Measurements from ENCODE around the gene CLSTN3.
A peak's percentile ranks its signal among the peaks of the same experiment; 100 is the strongest.

CLSTN3 gene

GRCh38 chr12:7107636-7108002 lies 22.6 kb upstream of the CLSTN3 start:
- Histone ChIP-seq H3K27ac (ENCODE audit: low read length) (no peak overlapping the region), H3K36me3 (ENCODE audit: control insufficient read depth, low read depth, low read length) (no peaks in the 10 kb centered on the region), H3K4me1 (ENCODE audit: control insufficient read depth, low read depth, low read length) (no peaks in the 10 kb centered on the region), H3K9ac (ENCODE audit: low read length) (peak overlapping the region; percentile 80), H3K4me3 (ENCODE audit: low read length) (peak overlapping the region; percentile 91), H3K9me3 (ENCODE audit: control insufficient read depth, low read depth, low read length) (no peaks in the 10 kb centered on the region), H3K27me3 (ENCODE audit: control insufficient read depth, insufficient read depth, low read length) (no peaks in the 10 kb centered on the region)

DNA sequence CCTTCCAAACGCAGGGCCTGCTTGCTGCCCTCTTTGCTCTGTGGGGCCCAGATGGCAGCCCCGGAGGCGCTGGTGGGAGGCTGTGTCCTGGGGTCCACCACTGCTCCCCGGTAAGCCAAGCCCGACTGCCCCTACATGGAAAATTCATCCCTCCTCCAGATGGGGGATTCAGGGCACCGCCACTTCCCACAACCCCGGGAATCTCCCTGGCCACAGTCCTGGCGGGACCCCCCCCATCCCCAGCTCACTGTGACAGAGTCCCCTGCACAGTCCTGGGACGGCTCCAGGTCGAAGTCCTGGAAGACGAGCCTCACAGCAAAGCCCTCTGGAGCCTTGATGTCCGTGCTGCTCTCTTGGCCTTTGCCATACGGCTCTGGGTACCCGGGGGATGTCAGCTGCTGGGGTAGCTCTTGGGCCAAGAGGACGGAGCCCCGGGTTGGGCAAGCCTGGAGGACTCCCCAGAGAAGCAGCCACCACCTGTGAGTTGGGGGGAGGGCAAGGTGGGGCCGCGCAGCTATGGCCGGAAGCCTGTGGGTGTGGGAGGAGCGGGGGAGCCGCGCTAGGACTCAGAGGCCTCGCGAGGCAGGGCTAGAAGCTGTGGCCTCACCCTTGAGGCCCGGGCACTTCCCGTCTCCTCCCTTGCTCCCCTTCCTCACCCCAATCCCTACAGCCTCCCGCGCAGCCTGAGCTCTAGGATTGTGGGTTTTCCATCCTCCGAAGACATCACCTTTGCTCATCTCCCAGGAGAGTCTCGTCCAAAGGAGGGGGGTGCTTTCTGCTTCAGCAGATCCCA lies 22.0 kb upstream of the CLSTN3 start:
- H3K9ac ChIP-seq (ENCODE audit: low read length) = peak overlapping the region; percentile 80
- H3K4me3 ChIP-seq (ENCODE audit: low read length) = peak overlapping the region; percentile 91
- no peaks in the 10 kb centered on the region for H3K4me1 ChIP-seq (ENCODE audit: control insufficient read depth, low read depth, low read length)
- H3K9me3 ChIP-seq (ENCODE audit: control insufficient read depth, low read depth, low read length) = no peaks in the 10 kb centered on the region
- no peaks in the 10 kb centered on the region for H3K27me3 ChIP-seq (ENCODE audit: control insufficient read depth, insufficient read depth, low read length)
- H3K36me3 ChIP-seq (ENCODE audit: control insufficient read depth, low read depth, low read length) = no peaks in the 10 kb centered on the region
- peak overlapping the region; percentile 49 for H3K27ac ChIP-seq (ENCODE audit: low read length)

- Histone ChIP-seq H3K4me1 (ENCODE audit: control insufficient read depth, low read depth, low read length) (no peaks in the 10 kb centered on the region), H3K36me3 (ENCODE audit: control insufficient read depth, low read depth, low read length) (no peaks in the 10 kb centered on the region), H3K27ac (ENCODE audit: low read length) (peak within 1 kb of the TSS; percentile 49), H3K27me3 (ENCODE audit: control insufficient read depth, insufficient read depth, low read length) (no peaks in the 10 kb centered on the region), H3K9me3 (ENCODE audit: control insufficient read depth, low read depth, low read length) (no peaks in the 10 kb centered on the region), H3K4me3 (ENCODE audit: low read length) (peak within 1 kb of the TSS; percentile 91), H3K9ac (ENCODE audit: low read length) (peak within 1 kb of the TSS; percentile 80)
Observed at GRCh38 chr12:7108796-7109571, 21.2 kb upstream of the CLSTN3 start, which contains the start of gene C1RL. Gene C1RL (minus strand): TSS chr12:7109214. CDS start chr12:7109180, 34 bp downstream.

DNA sequence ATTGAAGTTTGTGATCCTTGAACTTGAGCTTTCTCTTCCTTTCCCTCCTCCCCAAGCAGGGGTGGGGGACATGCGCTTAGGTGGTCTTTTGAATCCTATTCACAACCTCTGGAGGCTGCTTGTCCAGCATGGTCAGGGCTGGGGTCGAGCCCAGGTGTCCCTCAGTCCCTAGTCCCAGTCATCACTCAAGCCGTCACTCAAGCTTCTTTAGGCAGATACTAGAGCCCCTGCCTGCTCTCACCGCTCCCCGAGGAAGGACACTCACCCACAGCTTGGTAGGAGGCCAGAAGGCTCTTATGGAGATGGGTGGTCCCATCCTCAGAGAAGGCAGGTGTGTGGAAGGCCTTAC lies 20.6 kb upstream of the CLSTN3 start:
- no peak overlapping the region for H3K27ac ChIP-seq (ENCODE audit: low read length)
- no peak overlapping the region for H3K4me3 ChIP-seq (ENCODE audit: low read length)
- H3K36me3 ChIP-seq (ENCODE audit: control insufficient read depth, low read depth, low read length) = no peaks in the 10 kb centered on the region
- no peaks in the 10 kb centered on the region for H3K4me1 ChIP-seq (ENCODE audit: control insufficient read depth, low read depth, low read length)
- H3K27me3 ChIP-seq (ENCODE audit: control insufficient read depth, insufficient read depth, low read length) = no peaks in the 10 kb centered on the region
- H3K9ac ChIP-seq (ENCODE audit: low read length) = peak overlapping the region; percentile 80
- no peaks in the 10 kb centered on the region for H3K9me3 ChIP-seq (ENCODE audit: control insufficient read depth, low read depth, low read length)

DNA sequence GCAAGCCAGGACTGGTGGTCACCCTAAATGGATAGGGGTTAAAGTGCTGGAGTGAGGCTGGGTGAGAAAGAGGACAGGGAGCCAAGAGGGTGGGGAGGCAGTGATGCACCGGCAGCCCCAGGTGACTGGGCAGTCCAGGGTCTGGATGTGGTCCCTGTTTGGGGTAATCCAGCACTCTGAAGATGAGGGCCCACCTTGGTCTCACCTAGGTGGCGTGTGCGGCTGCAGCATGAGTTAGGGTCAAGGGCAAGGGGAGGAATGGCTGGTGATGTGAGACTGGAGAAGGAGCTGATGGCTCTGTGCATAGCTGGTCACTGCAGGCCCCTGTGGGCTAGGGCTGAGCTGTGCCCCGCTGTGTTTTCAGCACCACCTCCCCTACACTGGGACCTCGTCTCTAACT lies 19.5 kb upstream of the CLSTN3 start:
- no peaks in the 10 kb centered on the region for H3K36me3 ChIP-seq (ENCODE audit: control insufficient read depth, low read depth, low read length)
- no peak overlapping the region for H3K9ac ChIP-seq (ENCODE audit: low read length)

DNA sequence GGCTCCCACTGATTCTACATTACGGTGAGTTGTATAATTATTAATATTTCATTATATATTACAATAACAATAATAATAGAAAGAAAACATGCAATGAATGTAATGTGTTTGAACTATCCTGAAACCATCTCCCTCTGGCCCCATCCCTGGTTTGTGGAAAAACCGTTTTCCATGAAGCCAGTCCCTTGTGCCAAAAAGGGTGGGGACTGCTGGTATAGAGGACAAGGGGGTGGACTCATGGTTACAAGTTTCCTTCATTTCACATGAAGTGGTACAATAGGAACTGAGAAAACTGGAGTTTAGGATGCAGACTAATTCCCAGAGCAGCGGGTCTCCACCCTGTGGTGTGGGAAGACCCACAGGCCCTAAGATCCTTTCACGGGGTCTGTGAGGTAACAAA lies 18.1 kb upstream of the CLSTN3 start:
- Histone ChIP-seq H3K36me3 (ENCODE audit: control insufficient read depth, low read depth, low read length) (no peaks in the 10 kb centered on the region), H3K4me3 (ENCODE audit: low read length) (no peak overlapping the region), H3K9ac (ENCODE audit: low read length) (no peak overlapping the region), H3K9me3 (ENCODE audit: control insufficient read depth, low read depth, low read length) (no peaks in the 10 kb centered on the region), H3K27ac (ENCODE audit: low read length) (no peak overlapping the region), H3K27me3 (ENCODE audit: control insufficient read depth, insufficient read depth, low read length) (no peaks in the 10 kb centered on the region), H3K4me1 (ENCODE audit: control insufficient read depth, low read depth, low read length) (no peaks in the 10 kb centered on the region)

More for the DNA sequence above, 19.5 kb upstream of the CLSTN3 start:
- no peaks in the 10 kb centered on the region for H3K9me3 ChIP-seq (ENCODE audit: control insufficient read depth, low read depth, low read length)
- no peak overlapping the region for H3K27ac ChIP-seq (ENCODE audit: low read length)
- no peaks in the 10 kb centered on the region for H3K4me1 ChIP-seq (ENCODE audit: control insufficient read depth, low read depth, low read length)
- H3K4me3 ChIP-seq (ENCODE audit: low read length) = no peak overlapping the region
- no peaks in the 10 kb centered on the region for H3K27me3 ChIP-seq (ENCODE audit: control insufficient read depth, insufficient read depth, low read length)

- Histone ChIP-seq H3K36me3 (ENCODE audit: control insufficient read depth, low read depth, low read length) (no peaks in the 10 kb centered on the region), H3K4me3 (ENCODE audit: low read length) (no peak overlapping the region), H3K4me1 (ENCODE audit: control insufficient read depth, low read depth, low read length) (no peaks in the 10 kb centered on the region), H3K27me3 (ENCODE audit: control insufficient read depth, insufficient read depth, low read length) (no peaks in the 10 kb centered on the region), H3K27ac (ENCODE audit: low read length) (no peak overlapping the region), H3K9ac (ENCODE audit: low read length) (no peak overlapping the region), H3K9me3 (ENCODE audit: control insufficient read depth, low read depth, low read length) (no peaks in the 10 kb centered on the region)
Observed at GRCh38 chr12:7113389-7113871, 16.7 kb upstream of the CLSTN3 start.

DNA sequence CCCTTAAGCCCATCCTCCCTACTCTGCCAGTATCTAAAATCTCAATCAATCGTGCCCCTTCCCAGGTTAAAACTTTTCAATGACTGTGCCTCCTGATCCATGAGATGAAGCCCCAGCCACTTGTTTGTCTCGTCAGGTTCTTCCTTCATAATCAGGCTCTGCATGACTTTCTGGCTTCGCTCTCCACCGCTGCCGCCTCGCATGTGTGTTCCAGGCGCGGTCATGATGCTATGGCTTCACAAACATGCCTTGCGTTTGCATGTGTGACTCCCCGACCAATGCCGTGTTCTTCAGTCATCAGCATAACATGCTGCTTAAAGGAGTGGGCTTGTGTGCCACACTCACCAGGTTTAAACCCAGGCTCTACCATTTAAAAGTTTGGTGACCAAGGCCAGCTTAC lies 16.2 kb upstream of the CLSTN3 start:
- H3K27ac ChIP-seq (ENCODE audit: low read length) = no peak overlapping the region
- H3K27me3 ChIP-seq (ENCODE audit: control insufficient read depth, insufficient read depth, low read length) = no peaks in the 10 kb centered on the region
- H3K9me3 ChIP-seq (ENCODE audit: control insufficient read depth, low read depth, low read length) = no peaks in the 10 kb centered on the region
- no peaks in the 10 kb centered on the region for H3K4me1 ChIP-seq (ENCODE audit: control insufficient read depth, low read depth, low read length)
- H3K4me3 ChIP-seq (ENCODE audit: low read length) = no peak overlapping the region
- H3K36me3 ChIP-seq (ENCODE audit: control insufficient read depth, low read depth, low read length) = no peaks in the 10 kb centered on the region
- H3K9ac ChIP-seq (ENCODE audit: low read length) = no peak overlapping the region

DNA sequence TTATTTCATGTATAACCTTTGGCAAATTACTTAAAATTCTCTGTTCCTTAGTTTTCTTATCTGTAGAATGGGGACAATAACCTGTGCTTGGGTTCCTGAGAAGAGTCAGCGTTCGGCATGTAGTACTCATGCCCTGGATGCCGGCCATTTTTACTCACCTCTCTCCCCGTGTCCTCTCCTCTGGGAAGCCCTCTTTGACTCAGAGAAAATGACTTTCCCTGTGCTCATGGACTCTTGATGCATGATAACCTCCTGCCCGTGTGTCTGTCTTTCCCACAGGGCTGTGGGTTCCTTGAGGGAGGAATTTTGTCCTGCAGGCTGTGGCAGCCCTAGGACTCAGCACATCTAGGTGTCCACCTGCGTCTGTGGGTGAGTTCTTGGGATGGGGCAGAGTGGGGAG lies 15.3 kb upstream of the CLSTN3 start:
- no peak overlapping the region for H3K27ac ChIP-seq (ENCODE audit: low read length)
- H3K9me3 ChIP-seq (ENCODE audit: control insufficient read depth, low read depth, low read length) = no peaks in the 10 kb centered on the region
- H3K27me3 ChIP-seq (ENCODE audit: control insufficient read depth, insufficient read depth, low read length) = no peaks in the 10 kb centered on the region
- no peaks in the 10 kb centered on the region for H3K36me3 ChIP-seq (ENCODE audit: control insufficient read depth, low read depth, low read length)
- H3K4me1 ChIP-seq (ENCODE audit: control insufficient read depth, low read depth, low read length) = no peaks in the 10 kb centered on the region
- H3K4me3 ChIP-seq (ENCODE audit: low read length) = no peak overlapping the region
- no peak overlapping the region for H3K9ac ChIP-seq (ENCODE audit: low read length)

GRCh38 chr12:7116196-7116595 lies 14.0 kb upstream of the CLSTN3 start:
- Histone ChIP-seq H3K9me3 (ENCODE audit: control insufficient read depth, low read depth, low read length) (no peaks in the 10 kb centered on the region), H3K27ac (ENCODE audit: low read length) (no peak overlapping the region), H3K36me3 (ENCODE audit: control insufficient read depth, low read depth, low read length) (no peaks in the 10 kb centered on the region), H3K27me3 (ENCODE audit: control insufficient read depth, insufficient read depth, low read length) (no peaks in the 10 kb centered on the region), H3K4me3 (ENCODE audit: low read length) (no peak overlapping the region), H3K9ac (ENCODE audit: low read length) (no peak overlapping the region), H3K4me1 (ENCODE audit: control insufficient read depth, low read depth, low read length) (no peaks in the 10 kb centered on the region)

GRCh38 chr12:7116916-7117315 lies 13.3 kb upstream of the CLSTN3 start:
- no peaks in the 10 kb centered on the region for H3K27me3 ChIP-seq (ENCODE audit: control insufficient read depth, insufficient read depth, low read length)

More at GRCh38 chr12:7116916-7117315, 13.3 kb upstream of the CLSTN3 start:
- Histone ChIP-seq H3K9me3 (ENCODE audit: control insufficient read depth, low read depth, low read length) (no peaks in the 10 kb centered on the region), H3K4me1 (ENCODE audit: control insufficient read depth, low read depth, low read length) (no peaks in the 10 kb centered on the region), H3K36me3 (ENCODE audit: control insufficient read depth, low read depth, low read length) (no peaks in the 10 kb centered on the region), H3K9ac (ENCODE audit: low read length) (no peak overlapping the region), H3K27ac (ENCODE audit: low read length) (no peak overlapping the region), H3K4me3 (ENCODE audit: low read length) (no peak overlapping the region)
